Adrenal gland (tissue), 12 donors: ENCODE data around the gene UBE2E1. TPM values are rescaled to one million over a fixed set of nuclear protein-coding genes. Genes with fewer than 3 reads are reported as not detected.

Experiments used
- DNase-seq, 7 donors: peaks; one replicate each; pipeline ENCODE4 v3.0.0-alpha.2; 2019 to 2020
- H3K27ac ChIP-seq, 5 donors: fragments of 200-600 bp; sonication (generic) in 4 of 5; 1 replicate in 3 of 5; 2 replicates in 2 of 5; pipeline versions ENCODE4 v1.5.1 to v1.8.0; 2016 to 2020; ENCODE audit warnings: mild to moderate bottlenecking in 1 of 5
- H3K27me3 ChIP-seq: fragments of 200-600 bp; 2 replicates; pipeline ENCODE4 v1.8.0; 2021
- H3K36me3 ChIP-seq, 2 donors: fragments of 200-600 bp; replicated peaks in 1 of 2; 1 replicate in 1 of 2; 2 replicates in 1 of 2; pipeline versions ENCODE4 v1.5.1 to v1.8.0; 2018 to 2022
- H3K4me1 ChIP-seq, 2 donors: fragments of 200-600 bp; replicated peaks in 1 of 2; 1 replicate in 1 of 2; 2 replicates in 1 of 2; pipeline versions ENCODE4 v1.5.1 to v1.8.0; 2018 to 2021
- H3K4me3 ChIP-seq, 4 donors: fragments of 200-600 bp; sonication (generic) in 3 of 4; one replicate each; pipeline ENCODE4 v1.5.1; 2016 to 2018
- H3K9me3 ChIP-seq, 3 donors: fragments of 200-600 bp; sonication (generic) in 1 of 3; replicated peaks in 1 of 3; 1 replicate in 2 of 3; 2 replicates in 1 of 3; pipeline versions ENCODE4 v1.5.1 to v1.8.0; 2016 to 2021
- POLR2A ChIP-seq, 2 donors: fragments of 450-650 bp; IDR thresholded peaks; one replicate each; pipeline ENCODE4 v1.6.1; 2017; ENCODE audit warnings: antibody characterized with exemption in 2 of 2, mild to moderate bottlenecking in 2 of 2, moderate library complexity in 1 of 2
- whole genome bisulfite sequencing, 4 donors: extraction: QIAGEN DNeasy Blood & Tissue Kit in 2 of 4; methylation state at CpG; one replicate each; pipeline versions ENCODE4 v1.1.5 to v1.1.7; 2013 to 2017; 5-methylcytosine and 5-hydroxymethylcytosine counted together
- intact Hi-C, 2 donors: fragments of 100-400 bp; cut with DNase I; formaldehyde crosslinking; loops; one replicate each; pipeline versions ENCODE4 v1.14.1 to v1.15.0; 2022 to 2023
- polyA plus RNA-seq, 3 donors: library from polyadenylated mRNA; stranded (reverse); fragments of 200-250 nt in 2 of 3; fragments of 350-450 nt in 1 of 3; fragmentation: Illumina TruSeq in 1 of 3; extraction: RNeasy Lipid Tissue Mini Kit (QIAGEN cat#74804) in 1 of 3; gene quantifications; one replicate each; pipeline ENCODE4 v1.2.3, GENCODE V29; 2013 to 2014
- total RNA-seq, 9 donors: library from RNA; depleted of rRNA in 4 of 9; stranded (reverse); fragments of >200 nt in 4 of 9; fragments of 120-200 nt in 1 of 9; fragmentation: NEBNext Ultra II Directional in 1 of 9; extraction: Animal tissue kit (Norgen Biotek cat#: 25700) in 1 of 9; gene quantifications; one replicate each; pipeline versions ENCODE4 v1.1.0 to v1.2.4, GENCODE V29; 2013 to 2023
- TF ChIP-seq, protein P1 (sequence below), 6 experiments: fragments of 450-650 bp in 4 of 6; fragments of 200-600 bp in 2 of 6; sonication (generic) in 1 of 6; IDR thresholded peaks; 1 replicate in 5 of 6; 2 replicates in 1 of 6; pipeline versions ENCODE4 v1.5.1 to v1.8.0; 2016 to 2021; ENCODE audit warnings: antibody characterized with exemption in 6 of 6, mild to moderate bottlenecking in 2 of 6, moderate library complexity in 1 of 6
- donor health status: healthy with polysubstance abuse.
- donor health status: Bipolar disorder and iron deficiency.
- donor health status: DM: yes; HTN: yes; CAD: no.
- donor health status: DM: no; HTN: no; CAD: no.
- donor health status: DM: no; HTN: no; CAD: no.
- donor health status: DM: yes; HTN: yes; CAD: no.

UBE2E1 gene
- total and polyA plus RNA-seq, 12 donors, result 19.4 to 80.5 (median 59.9) TPM

DNA sequence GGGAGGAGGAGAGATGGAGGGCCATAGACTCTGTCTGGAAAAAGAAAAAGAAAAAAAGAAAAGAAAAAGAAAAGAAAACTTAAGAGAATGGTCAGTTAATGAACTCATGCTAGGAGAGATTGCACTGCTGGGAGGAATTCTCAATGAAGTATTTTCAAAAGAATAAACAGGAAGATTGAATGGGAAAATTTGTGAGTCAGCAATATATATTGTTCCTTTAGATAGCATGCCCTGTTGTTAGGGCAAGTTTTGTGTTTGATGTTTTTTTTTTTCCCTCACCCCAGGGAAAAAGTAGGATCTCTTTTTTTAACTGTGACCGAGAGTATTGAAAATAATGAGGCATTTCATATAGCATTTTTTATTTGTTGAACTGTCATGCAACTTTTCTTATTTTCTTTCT lies 131.5 kb downstream of the UBE2E1 start:
- WGBS, 4 donors, result 75 to 91% (median 81%) methylated on average over 1 of the region's 1 CpG
- TF ChIP-seq, protein P1, sequence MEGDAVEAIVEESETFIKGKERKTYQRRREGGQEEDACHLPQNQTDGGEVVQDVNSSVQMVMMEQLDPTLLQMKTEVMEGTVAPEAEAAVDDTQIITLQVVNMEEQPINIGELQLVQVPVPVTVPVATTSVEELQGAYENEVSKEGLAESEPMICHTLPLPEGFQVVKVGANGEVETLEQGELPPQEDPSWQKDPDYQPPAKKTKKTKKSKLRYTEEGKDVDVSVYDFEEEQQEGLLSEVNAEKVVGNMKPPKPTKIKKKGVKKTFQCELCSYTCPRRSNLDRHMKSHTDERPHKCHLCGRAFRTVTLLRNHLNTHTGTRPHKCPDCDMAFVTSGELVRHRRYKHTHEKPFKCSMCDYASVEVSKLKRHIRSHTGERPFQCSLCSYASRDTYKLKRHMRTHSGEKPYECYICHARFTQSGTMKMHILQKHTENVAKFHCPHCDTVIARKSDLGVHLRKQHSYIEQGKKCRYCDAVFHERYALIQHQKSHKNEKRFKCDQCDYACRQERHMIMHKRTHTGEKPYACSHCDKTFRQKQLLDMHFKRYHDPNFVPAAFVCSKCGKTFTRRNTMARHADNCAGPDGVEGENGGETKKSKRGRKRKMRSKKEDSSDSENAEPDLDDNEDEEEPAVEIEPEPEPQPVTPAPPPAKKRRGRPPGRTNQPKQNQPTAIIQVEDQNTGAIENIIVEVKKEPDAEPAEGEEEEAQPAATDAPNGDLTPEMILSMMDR (IDR thresholded peaks at IDR 0.05), result no peak
- TF ChIP-seq POLR2A (IDR thresholded peaks at IDR 0.05), result no peak
- Histone ChIP-seq H3K4me1 (no peaks in the 10 kb centered on the region), H3K27me3 (no peaks in the 10 kb centered on the region), H3K27ac (no peak overlapping the region), H3K4me3 (no peak overlapping the region), H3K36me3 (no peaks in the 10 kb centered on the region), H3K9me3 (no peaks in the 10 kb centered on the region)
- no peak for DNase-seq
- intact Hi-C loops, result no loop called here

DNA sequence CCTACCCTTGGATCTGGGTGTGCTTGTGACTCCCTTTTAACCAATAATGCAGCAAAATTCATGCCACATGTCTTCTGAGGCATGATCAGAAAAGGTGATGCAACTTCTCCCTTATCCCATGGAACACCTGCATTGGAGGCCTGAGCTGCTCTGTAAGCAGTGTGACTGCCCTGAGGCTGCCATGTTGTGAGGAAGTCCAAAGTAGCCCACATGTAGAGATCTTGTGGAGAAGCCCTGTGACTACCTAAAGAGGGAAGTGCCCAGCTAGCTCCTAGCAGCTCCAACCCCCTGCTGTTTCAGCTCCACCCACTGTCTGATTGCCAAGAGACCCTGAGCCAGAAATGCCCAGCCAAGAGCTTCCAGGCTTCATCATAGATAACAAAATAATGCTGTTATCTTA lies 132.9 kb downstream of the UBE2E1 start:
- H3K27me3 ChIP-seq, result no peaks in the 10 kb centered on the region
- H3K4me3 ChIP-seq, result no peak overlapping the region
- no peaks in the 10 kb centered on the region for H3K9me3 ChIP-seq
- no peak overlapping the region for H3K27ac ChIP-seq
- no peaks in the 10 kb centered on the region for H3K4me1 ChIP-seq
- intact Hi-C loops, result no loop called here
- no peaks in the 10 kb centered on the region for H3K36me3 ChIP-seq
- no peak for DNase-seq
- TF ChIP-seq POLR2A (IDR thresholded peaks at IDR 0.05), result no peak
- TF ChIP-seq, protein P1 (IDR thresholded peaks at IDR 0.05), result no peak

DNA sequence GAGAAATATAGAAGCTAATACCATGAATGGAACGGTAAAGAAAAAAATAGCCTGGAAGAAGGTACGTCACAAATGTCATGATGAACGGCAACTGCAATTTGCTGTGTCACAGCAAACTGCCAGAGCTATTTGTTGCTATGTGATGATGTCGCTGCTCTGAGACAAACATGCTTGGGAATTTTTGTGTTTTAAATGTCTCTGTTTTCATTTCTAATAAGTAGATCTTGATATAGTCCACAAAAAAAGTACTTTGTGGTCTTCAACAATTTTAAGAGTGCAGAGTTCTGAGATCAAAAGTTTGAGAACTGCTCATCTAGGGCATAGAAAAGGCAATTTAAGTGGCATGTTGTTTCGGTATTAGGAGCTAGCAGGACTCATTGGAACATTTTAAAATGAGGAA lies 135.0 kb downstream of the UBE2E1 start:
- peaks cover 0 to 6% of the 10 kb centered on the region in 2 donors for H3K4me1 ChIP-seq
- no peaks in the 10 kb centered on the region for H3K9me3 ChIP-seq
- WGBS, 4 donors, result 70 to 85% (median 75%) methylated on average over 5 of the region's 5 CpGs
- DNase-seq, result no peak
- intact Hi-C loops, result no loop called here
- no peaks in the 10 kb centered on the region for H3K36me3 ChIP-seq
- no peak overlapping the region for H3K27ac ChIP-seq
- H3K4me3 ChIP-seq, result no peak overlapping the region
- TF ChIP-seq POLR2A (IDR thresholded peaks at IDR 0.05), result no peak
- TF ChIP-seq, protein P1 (IDR thresholded peaks at IDR 0.05), result no peak
- H3K27me3 ChIP-seq, result no peaks in the 10 kb centered on the region

Other genes starting within 250 kb of the UBE2E1 start
- 10 to 100 TPM; 11.2 to 36.5 (median 16.4) TPM for gene NKIRAS1, start 111.0 kb downstream of the UBE2E1 start, total RNA-seq
- 10 to 100 TPM in 1 of 3 donors, 1 to 10 TPM in 2; 6.7 to 31.4 (median 8.0) TPM for gene NKIRAS1, start 111.0 kb downstream of the UBE2E1 start, polyA plus RNA-seq
- 1,000 to 10,000 TPM in 8 of 9 donors, 100 to 1,000 TPM in 1; 760 to 2,308 (median 1,723) TPM for gene RPL15, start 111.2 kb downstream of the UBE2E1 start, total RNA-seq
- 1,000 to 10,000 TPM; 1,857 to 3,034 (median 1,896) TPM for gene RPL15, start 111.2 kb downstream of the UBE2E1 start, polyA plus RNA-seq
- 10 to 100 TPM; 25.2 to 43.4 (median 37.2) TPM for gene NR1D2, start 139.3 kb downstream of the UBE2E1 start, total RNA-seq
- gene NR1D2, start 139.3 kb downstream of the UBE2E1 start, polyA plus RNA-seq, result 10 to 100 TPM in 2 of 3 donors, 1 to 10 TPM in 1; 8.7 to 28.1 (median 13.4) TPM